SJCRH30 (cell line): ENCODE results near the gene PARP14. TPM values are rescaled to one million over a fixed set of nuclear protein-coding genes. Genes with fewer than 3 reads are reported as not detected.
A peak's percentile ranks its signal among the peaks of the same experiment; 100 is the strongest.
"Not testable (repeated sequence)": the region's sequence is repeated elsewhere in the genome, so short reads cannot be mapped to it uniquely, and the experiment has no call there.

Source experiments
- DNase-seq, 2 experiments: peaks; one replicate each; pipeline ENCODE4 v3.0.0-alpha.2; 2015 to 2020
- H3K27ac ChIP-seq: fragments of 250-450 bp; sonication (Bioruptor Pico); 2 replicates; pipeline ENCODE4 v1.5.1; 2020; ENCODE audit warnings: mild to moderate bottlenecking, moderate library complexity
- H3K27me3 ChIP-seq: fragments of 250-450 bp; sonication (Bioruptor Pico); 2 replicates; pipeline ENCODE4 v1.5.1; 2020; ENCODE audit warnings: mild to moderate bottlenecking, moderate library complexity
- H3K36me3 ChIP-seq: fragments of 250-450 bp; sonication (Bioruptor Pico); 2 replicates; pipeline ENCODE4 v1.5.1; 2020; ENCODE audit warnings: mild to moderate bottlenecking, moderate library complexity
- H3K4me1 ChIP-seq: fragments of 250-450 bp; sonication (Bioruptor Pico); 2 replicates; pipeline ENCODE4 v1.5.1; 2020; ENCODE audit warnings: mild to moderate bottlenecking, moderate library complexity
- H3K4me3 ChIP-seq: fragments of 250-450 bp; sonication (Bioruptor Pico); 2 replicates; pipeline ENCODE4 v1.5.1; 2020; ENCODE audit warnings: mild to moderate bottlenecking, moderate library complexity
- H3K9me3 ChIP-seq: fragments of 250-450 bp; sonication (Bioruptor Pico); replicated peaks from 2 replicates; pipeline ENCODE4 v1.5.1; 2020; ENCODE audit warnings: mild to moderate bottlenecking, moderate library complexity
- total RNA-seq: library from RNA; depleted of rRNA; stranded (reverse); fragments of >200 nt; shearing (Covaris generic); gene quantifications from 2 replicates; pipeline ENCODE4 v1.2.3, GENCODE V29; 2014

The PARP14 gene
- total RNA-seq, 1 experiment from 2014 or later = 0.61 TPM

DNA sequence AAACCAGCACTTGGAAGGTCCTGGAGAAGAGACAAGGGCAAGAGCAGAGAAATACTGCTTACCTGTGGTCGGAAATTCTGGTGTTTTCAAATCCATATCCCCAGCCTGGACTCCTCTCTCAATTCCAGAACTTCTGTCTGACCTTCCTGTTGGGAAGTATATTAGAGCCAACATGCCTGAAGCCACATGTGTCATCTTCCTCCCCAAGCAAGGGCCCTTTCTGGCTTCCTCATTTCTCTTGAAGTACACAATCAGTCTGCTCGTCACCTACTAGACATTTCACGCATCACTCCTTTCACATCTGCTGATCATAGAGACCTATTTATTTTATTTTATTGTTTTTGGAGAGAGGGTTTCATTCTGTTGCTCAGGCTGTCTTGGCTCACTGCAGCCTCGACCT, 8.4 kb downstream of the PARP14 start:
- Histone ChIP-seq H3K27ac (no peak overlapping the region), H3K27me3 (no peaks in the 10 kb centered on the region), H3K36me3 (no peaks in the 10 kb centered on the region), H3K4me3 (no peak overlapping the region), H3K4me1 (no peaks in the 10 kb centered on the region), H3K9me3 (no peaks in the 10 kb centered on the region)
- DNase-seq = no peak

DNA sequence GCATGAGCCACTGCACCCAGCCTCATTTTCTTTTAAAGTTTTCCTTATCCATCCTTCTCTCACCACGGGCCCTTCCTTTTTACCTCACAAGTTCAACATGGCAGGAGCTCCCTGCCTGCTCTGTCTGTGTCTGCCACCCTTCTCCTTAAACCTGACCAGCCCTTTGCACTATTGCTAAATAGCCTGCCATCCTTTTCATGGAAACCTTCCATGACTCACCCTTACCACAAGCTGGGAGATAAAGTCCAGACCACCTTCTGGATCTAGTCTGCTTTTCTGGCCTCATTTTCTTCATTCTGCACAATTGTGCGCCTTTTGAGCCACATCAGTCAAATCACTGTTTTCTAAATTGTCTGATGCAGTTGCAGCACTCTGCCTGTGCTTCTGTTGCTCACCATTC, 8.9 kb downstream of the PARP14 start:
- Histone ChIP-seq H3K9me3 (no peaks in the 10 kb centered on the region), H3K36me3 (no peaks in the 10 kb centered on the region), H3K4me1 (no peaks in the 10 kb centered on the region), H3K27ac (no peak overlapping the region), H3K27me3 (no peaks in the 10 kb centered on the region), H3K4me3 (no peak overlapping the region)
- no peak for DNase-seq

GRCh38 chr3:122690096-122690495, 9.5 kb downstream of the PARP14 start:
- H3K9me3 ChIP-seq = no peaks in the 10 kb centered on the region
- H3K27me3 ChIP-seq = no peaks in the 10 kb centered on the region
- H3K4me1 ChIP-seq = no peaks in the 10 kb centered on the region
- H3K4me3 ChIP-seq = no peak overlapping the region
- H3K27ac ChIP-seq = no peak overlapping the region
- DNase-seq = no peak
- no peaks in the 10 kb centered on the region for H3K36me3 ChIP-seq

GRCh38 chr3:122691195-122691594, 10.6 kb downstream of the PARP14 start:
- Histone ChIP-seq H3K4me3 (no peak overlapping the region), H3K9me3 (no peaks in the 10 kb centered on the region), H3K36me3 (no peaks in the 10 kb centered on the region), H3K4me1 (no peaks in the 10 kb centered on the region), H3K27me3 (no peaks in the 10 kb centered on the region), H3K27ac (no peak overlapping the region)
- DNase-seq = no peak

DNA sequence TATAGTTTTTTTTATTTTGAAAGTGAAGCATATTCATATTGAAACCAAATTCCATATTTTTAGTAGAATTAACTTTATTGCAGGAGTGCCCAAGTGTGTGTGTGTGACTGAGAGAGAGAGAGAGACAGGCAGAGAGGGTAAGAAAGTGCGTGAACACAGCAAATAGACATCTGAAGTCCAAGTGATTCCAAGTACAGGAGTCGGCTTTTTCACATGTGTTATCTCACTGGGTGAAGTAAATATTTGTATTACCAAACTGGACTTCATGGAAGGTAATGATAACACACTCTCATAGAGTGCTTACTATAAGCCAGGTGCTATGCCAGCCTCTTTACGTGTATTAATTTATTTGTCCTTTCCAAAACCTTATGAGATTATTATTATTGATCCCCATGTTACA, 12.0 kb downstream of the PARP14 start:
- Histone ChIP-seq H3K27ac (no peak overlapping the region), H3K27me3 (no peaks in the 10 kb centered on the region), H3K4me1 (no peaks in the 10 kb centered on the region), H3K4me3 (no peak overlapping the region), H3K9me3 (no peaks in the 10 kb centered on the region), H3K36me3 (no peaks in the 10 kb centered on the region)
- DNase-seq = no peak

GRCh38 chr3:122694966-122695365, 14.3 kb downstream of the PARP14 start:
- no peaks in the 10 kb centered on the region for H3K9me3 ChIP-seq
- no peak for DNase-seq
- no peak overlapping the region for H3K4me3 ChIP-seq
- no peak overlapping the region for H3K27ac ChIP-seq
- no peaks in the 10 kb centered on the region for H3K36me3 ChIP-seq
- H3K4me1 ChIP-seq = no peaks in the 10 kb centered on the region
- H3K27me3 ChIP-seq = no peaks in the 10 kb centered on the region

- no peaks in the 10 kb centered on the region for H3K36me3 ChIP-seq
- DNase-seq = no peak
- H3K27me3 ChIP-seq = no peaks in the 10 kb centered on the region
Observed at GRCh38 chr3:122695927-122696561, 15.4 kb downstream of the PARP14 start.

DNA sequence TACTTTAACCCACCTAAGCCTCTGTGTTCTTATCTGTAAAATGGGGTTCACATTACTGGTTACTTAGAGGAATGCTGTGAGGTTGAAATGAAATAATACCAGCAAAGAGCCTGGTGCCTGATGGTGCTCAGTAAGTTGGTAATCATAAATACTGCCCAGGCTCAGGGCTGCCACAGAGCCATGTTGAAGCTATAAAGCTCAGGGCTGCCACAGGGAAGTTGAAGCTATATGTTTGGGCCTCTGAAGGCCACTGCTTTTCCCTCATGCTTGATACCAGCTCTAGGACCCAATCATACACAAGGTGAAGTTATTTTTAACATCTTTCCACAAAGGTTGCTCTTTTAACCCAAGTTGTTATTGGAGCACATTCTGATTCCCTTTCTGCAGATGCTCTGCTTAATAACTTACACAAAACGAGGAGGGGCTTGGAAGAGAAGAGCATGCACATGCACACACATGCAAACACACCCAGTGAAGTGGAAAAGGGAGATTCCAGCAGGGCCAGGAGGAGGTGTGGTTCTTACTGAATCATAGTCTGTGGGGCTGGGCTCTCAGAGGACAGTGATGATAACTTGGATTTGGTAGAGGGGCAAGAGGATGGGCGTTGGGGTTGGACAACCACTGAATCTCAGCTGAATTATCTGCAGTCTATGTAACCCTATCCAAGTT, 17.4 kb downstream of the PARP14 start:
- H3K36me3 ChIP-seq = no peaks in the 10 kb centered on the region
- H3K4me3 ChIP-seq = no peak overlapping the region
- H3K27me3 ChIP-seq = no peaks in the 10 kb centered on the region
- H3K27ac ChIP-seq = no peak overlapping the region
- no peaks in the 10 kb centered on the region for H3K9me3 ChIP-seq
- no peaks in the 10 kb centered on the region for H3K4me1 ChIP-seq
- no peak for DNase-seq

More at GRCh38 chr3:122695927-122696561, 15.4 kb downstream of the PARP14 start:
- Histone ChIP-seq H3K4me3 (no peak overlapping the region), H3K9me3 (no peaks in the 10 kb centered on the region), H3K4me1 (no peaks in the 10 kb centered on the region), H3K27ac (no peak overlapping the region)

GRCh38 chr3:122700193-122700592, 19.6 kb downstream of the PARP14 start:
- Histone ChIP-seq H3K4me3 (no peak overlapping the region), H3K27me3 (no peaks in the 10 kb centered on the region), H3K27ac (no peak overlapping the region), H3K4me1 (no peaks in the 10 kb centered on the region), H3K36me3 (no peaks in the 10 kb centered on the region), H3K9me3 (no peaks in the 10 kb centered on the region)
- DNase-seq = no peak

GRCh38 chr3:122705379-122705778, 24.7 kb downstream of the PARP14 start:
- Histone ChIP-seq H3K4me1 (no peaks in the 10 kb centered on the region), H3K36me3 (no peaks in the 10 kb centered on the region), H3K27me3 (no peaks in the 10 kb centered on the region), H3K4me3 (no peak overlapping the region), H3K9me3 (no peaks in the 10 kb centered on the region), H3K27ac (no peak overlapping the region)
- DNase-seq = no peak

- H3K4me1 ChIP-seq, H3K36me3 ChIP-seq, H3K27me3 ChIP-seq, DNase-seq, H3K27ac ChIP-seq, H3K9me3 ChIP-seq, H3K4me3 ChIP-seq: not testable (repeated sequence)
Observed at GRCh38 chr3:122710616-122711251, 30.1 kb downstream of the PARP14 start.

- H3K36me3 ChIP-seq = no peaks in the 10 kb centered on the region
- H3K9me3 ChIP-seq = no peaks in the 10 kb centered on the region
- no peak overlapping the region for H3K4me3 ChIP-seq
- DNase-seq = peak; percentile 7 to 29
- no peak overlapping the region for H3K27ac ChIP-seq
- no peaks in the 10 kb centered on the region for H3K4me1 ChIP-seq
- H3K27me3 ChIP-seq = no peaks in the 10 kb centered on the region
Observed at GRCh38 chr3:122714273-122714672, 33.6 kb downstream of the PARP14 start.

GRCh38 chr3:122716667-122717066, 36.0 kb downstream of the PARP14 start:
- no peaks in the 10 kb centered on the region for H3K4me1 ChIP-seq
- DNase-seq = no peak
- no peaks in the 10 kb centered on the region for H3K9me3 ChIP-seq
- no peaks in the 10 kb centered on the region for H3K27me3 ChIP-seq
- no peaks in the 10 kb centered on the region for H3K36me3 ChIP-seq
- no peak overlapping the region for H3K27ac ChIP-seq
- no peak overlapping the region for H3K4me3 ChIP-seq

DNA sequence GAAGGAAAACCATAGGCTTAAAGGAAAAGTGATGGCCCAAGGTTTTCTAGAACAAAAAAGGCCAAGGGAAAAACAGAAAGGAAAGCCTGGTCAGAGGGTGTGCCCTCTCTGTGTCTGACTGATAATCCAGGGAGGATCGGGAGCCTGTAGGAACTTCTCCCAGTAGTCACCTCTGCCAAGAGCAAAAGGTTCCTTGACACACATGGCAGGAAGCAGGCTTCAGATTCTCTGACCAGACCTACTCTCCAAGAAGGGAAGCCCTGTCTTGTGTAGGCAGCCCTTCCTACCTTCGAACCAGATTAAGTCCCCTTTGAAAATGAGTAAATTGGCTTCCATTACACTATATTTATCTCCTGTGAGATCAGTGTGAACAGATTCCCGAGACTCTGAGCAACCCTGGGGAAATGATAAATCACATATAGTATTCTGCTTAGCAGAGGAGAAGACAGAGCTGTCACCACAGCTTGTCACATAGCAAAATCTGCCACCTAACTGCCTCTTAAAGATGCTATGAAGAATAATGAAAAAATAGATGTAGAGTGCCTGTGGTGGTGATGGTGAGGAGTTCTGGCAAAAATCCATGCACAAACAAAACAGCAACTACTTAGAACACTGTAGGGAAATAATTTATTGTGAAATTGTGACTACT, 38.8 kb downstream of the PARP14 start:
- H3K4me1 ChIP-seq = no peaks in the 10 kb centered on the region
- no peaks in the 10 kb centered on the region for H3K36me3 ChIP-seq
- DNase-seq = no peak
- H3K27me3 ChIP-seq = no peaks in the 10 kb centered on the region
- no peak overlapping the region for H3K27ac ChIP-seq
- H3K4me3 ChIP-seq = no peak overlapping the region
- H3K9me3 ChIP-seq = no peaks in the 10 kb centered on the region

GRCh38 chr3:122725106-122725505, 44.5 kb downstream of the PARP14 start:
- Histone ChIP-seq H3K36me3 (no peaks in the 10 kb centered on the region), H3K9me3 (no peaks in the 10 kb centered on the region), H3K27ac (no peak overlapping the region), H3K4me1 (no peaks in the 10 kb centered on the region), H3K27me3 (no peaks in the 10 kb centered on the region), H3K4me3 (no peak overlapping the region)
- no peak for DNase-seq
